GM12892 (cell line): ENCODE data around the gene COX15.

Source experiments
- POLR2A ChIP-seq: IDR thresholded peaks from 2 replicates; pipeline ENCODE4 v1.6.1; 2011; ENCODE audit warnings: low read depth, low read length, control low read depth
- TAF1 ChIP-seq: IDR thresholded peaks from 2 replicates; pipeline ENCODE4 v1.6.1; 2011; ENCODE audit warnings: low read depth, mild to moderate bottlenecking, control low read depth, low read length, borderline replicate concordance

DNA sequence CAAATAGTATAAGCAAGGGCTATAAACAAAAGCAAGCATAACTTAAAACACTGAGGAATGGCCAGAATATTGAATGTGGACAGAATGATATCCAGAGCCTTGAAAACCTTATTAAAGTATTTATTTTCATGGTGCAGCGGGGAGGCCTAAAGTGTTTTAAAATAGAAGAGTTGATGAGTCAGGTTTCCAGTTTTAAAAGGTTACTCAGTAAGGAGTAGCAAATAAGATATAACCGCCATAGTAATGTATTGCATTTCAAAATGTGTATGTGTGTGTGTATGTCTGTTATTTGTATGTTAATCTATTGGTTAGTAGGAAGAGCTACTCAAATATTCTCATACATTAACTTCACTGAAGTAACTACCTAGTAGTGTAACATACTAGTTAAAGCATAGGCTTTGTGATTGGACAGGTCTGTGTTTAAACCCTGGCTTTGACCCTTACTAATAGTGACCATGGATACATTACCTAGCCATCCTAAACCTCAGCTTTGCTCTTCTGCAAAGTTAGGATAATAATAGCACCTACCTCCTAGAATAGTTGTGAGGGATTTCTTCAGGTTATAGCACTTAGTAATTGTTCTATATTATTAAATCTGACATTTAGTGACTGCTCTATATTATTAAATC lies 17.0 kb upstream of the COX15 start:
- TF ChIP-seq TAF1 (no peak), POLR2A (no peak)
